Measurements from ENCODE around the gene C5. TPM values are rescaled to one million over a fixed set of nuclear protein-coding genes. Genes with fewer than 3 reads are reported as not detected.

Gene C5
- total RNA-seq, 4 donors from 2014 or later, result 0.20 to 3.4 (median 1.9) TPM

DNA sequence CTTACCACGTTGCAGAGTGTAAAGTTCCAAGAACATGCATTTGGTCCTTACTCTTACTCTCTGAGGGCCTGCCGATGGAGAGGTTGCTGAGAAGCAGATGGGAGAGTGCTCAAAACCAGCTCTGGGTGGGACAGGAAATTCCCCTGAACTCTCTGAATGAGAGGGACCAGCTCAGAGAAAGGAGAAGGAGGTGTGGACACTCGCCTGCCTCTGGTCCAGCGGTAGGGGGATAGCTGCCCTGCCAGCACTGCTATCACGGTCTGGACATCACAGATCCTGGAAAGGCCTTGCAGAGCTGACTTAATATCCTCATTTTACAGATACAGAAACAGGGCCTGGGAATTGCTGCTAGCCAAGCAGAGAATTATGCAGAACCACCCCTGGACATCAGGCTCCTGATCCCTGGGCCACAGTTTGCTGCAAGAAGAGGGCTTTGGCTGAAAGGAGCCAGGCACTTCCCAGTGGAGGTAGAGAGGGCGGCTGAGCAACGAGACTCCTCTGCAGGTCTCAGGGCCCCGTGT lies 128.4 kb downstream of the C5 start:
- no peak overlapping the region for H3K4me3 ChIP-seq
- intact Hi-C loops (cut with DNase I; ENCODE audit: low total_unique reads), result no loop called here
- peak overlapping the region; percentile 63 to 75 (median 69) for H3K27ac ChIP-seq
- no peaks in the 10 kb centered on the region for H3K9me3 ChIP-seq
- 47 to 78% methylated on average over 3 to 8 of the region's 8 CpGs for WGBS, 2 donors (ENCODE audit: low coverage in 1 of 2)
- no peaks in the 10 kb centered on the region for H3K27me3 ChIP-seq
- no peaks in the 10 kb centered on the region for H3K36me3 ChIP-seq
- TF ChIP-seq, protein P1, sequence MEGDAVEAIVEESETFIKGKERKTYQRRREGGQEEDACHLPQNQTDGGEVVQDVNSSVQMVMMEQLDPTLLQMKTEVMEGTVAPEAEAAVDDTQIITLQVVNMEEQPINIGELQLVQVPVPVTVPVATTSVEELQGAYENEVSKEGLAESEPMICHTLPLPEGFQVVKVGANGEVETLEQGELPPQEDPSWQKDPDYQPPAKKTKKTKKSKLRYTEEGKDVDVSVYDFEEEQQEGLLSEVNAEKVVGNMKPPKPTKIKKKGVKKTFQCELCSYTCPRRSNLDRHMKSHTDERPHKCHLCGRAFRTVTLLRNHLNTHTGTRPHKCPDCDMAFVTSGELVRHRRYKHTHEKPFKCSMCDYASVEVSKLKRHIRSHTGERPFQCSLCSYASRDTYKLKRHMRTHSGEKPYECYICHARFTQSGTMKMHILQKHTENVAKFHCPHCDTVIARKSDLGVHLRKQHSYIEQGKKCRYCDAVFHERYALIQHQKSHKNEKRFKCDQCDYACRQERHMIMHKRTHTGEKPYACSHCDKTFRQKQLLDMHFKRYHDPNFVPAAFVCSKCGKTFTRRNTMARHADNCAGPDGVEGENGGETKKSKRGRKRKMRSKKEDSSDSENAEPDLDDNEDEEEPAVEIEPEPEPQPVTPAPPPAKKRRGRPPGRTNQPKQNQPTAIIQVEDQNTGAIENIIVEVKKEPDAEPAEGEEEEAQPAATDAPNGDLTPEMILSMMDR (IDR thresholded peaks at IDR 0.05), result no peak
- no peak for TF ChIP-seq POLR2A (IDR thresholded peaks at IDR 0.05)
- TF ChIP-seq EP300 (IDR thresholded peaks at IDR 0.05; ENCODE audit: low read depth), result no peak
- no peak for TF ChIP-seq POLR2AphosphoS5 (IDR thresholded peaks at IDR 0.05)
- in situ Hi-C loops (cut with MboI; ENCODE audit: low pct_ligation_motif_present in 1 of 4, low pct_unique_long_range_greater_than_20kb in 1 of 4, low sequenced_read_pairs in 3 of 4), result no loop called here
- peaks cover 4 to 18% (median 6%) of the 10 kb centered on the region in 4 donors for H3K4me1 ChIP-seq
- DNase-seq, result no peak

- WGBS, 2 donors (ENCODE audit: low coverage in 1 of 2), result 50 to 60% methylated on average over 1 to 3 of the region's 3 CpGs
- DNase-seq, result no peak
- H3K36me3 ChIP-seq, result no peaks in the 10 kb centered on the region
- peaks cover 6 to 25% (median 10%) of the 10 kb centered on the region in 4 donors for H3K4me1 ChIP-seq
- no peaks in the 10 kb centered on the region for H3K27me3 ChIP-seq
- intact Hi-C loops (cut with DNase I; ENCODE audit: low total_unique reads) (no loop called here), in situ Hi-C loops (cut with MboI; ENCODE audit: low pct_ligation_motif_present in 1 of 4, low pct_unique_long_range_greater_than_20kb in 1 of 4, low sequenced_read_pairs in 3 of 4) (no loop called here)
- no peak for TF ChIP-seq POLR2A (IDR thresholded peaks at IDR 0.05)
- no peak for TF ChIP-seq POLR2AphosphoS5 (IDR thresholded peaks at IDR 0.05)
- no peak for TF ChIP-seq EP300 (IDR thresholded peaks at IDR 0.05; ENCODE audit: low read depth)
- TF ChIP-seq, protein P1 (IDR thresholded peaks at IDR 0.05), result no peak
- H3K27ac ChIP-seq, result peak overlapping the region; percentile 63 to 75 (median 69)
- no peak overlapping the region for H3K4me3 ChIP-seq
- H3K9me3 ChIP-seq, result no peaks in the 10 kb centered on the region
These were observed 129.3 kb downstream of the C5 start for GRCh38 chr9:120920806-120921178.

DNA sequence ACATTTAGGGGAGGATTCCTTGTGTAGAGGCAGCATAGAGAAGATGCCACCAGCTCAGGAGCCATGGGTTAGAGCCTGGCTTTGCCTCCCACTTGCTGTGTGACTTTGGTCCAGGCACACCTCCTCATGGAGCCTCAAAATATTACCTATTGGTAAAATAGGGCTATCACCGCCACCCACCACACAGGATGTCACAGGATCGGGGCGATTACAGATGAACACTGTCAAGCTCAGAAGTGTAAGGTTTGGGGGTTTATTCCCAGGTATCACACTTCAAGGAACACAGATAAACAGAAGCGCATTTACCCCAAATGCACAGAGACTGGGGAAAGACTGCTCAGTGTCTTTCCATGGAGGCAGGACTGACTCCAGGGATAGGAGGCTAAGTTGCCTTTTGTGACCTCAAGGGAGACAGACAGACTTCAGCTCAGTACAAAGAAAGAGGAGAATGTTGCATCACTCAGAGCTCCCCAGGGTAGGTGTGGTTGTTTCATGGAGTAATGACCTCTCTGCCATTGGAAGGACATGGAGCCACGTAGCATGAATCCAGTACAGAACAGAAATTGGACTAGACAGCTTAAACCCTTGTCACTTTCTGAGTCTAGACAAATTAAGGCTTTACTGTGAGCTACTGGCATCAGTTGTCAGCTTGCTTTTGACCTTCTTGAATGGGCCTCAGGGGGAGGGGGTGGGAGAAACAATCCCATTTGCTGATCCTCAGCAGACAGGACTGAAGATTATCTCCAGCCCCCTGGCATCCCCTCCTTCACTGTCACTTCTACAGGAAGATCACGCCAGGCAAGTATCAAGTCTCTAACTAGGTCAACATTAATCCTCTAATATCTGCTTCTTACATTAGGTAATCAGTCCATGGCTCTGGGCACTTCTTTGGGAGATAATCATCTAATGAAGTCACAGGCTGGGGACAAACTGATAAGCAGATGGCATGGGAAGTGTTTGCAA lies 130.0 kb downstream of the C5 start:
- TF ChIP-seq POLR2AphosphoS5 (IDR thresholded peaks at IDR 0.05) (no peak), EP300 (IDR thresholded peaks at IDR 0.05; ENCODE audit: low read depth) (no peak), POLR2A (IDR thresholded peaks at IDR 0.05) (no peak)
- TF ChIP-seq, protein P1 (IDR thresholded peaks at IDR 0.05), result no peak

More for the DNA sequence above, 130.0 kb downstream of the C5 start:
- intact Hi-C loops (cut with DNase I; ENCODE audit: low total_unique reads) (no loop called here), in situ Hi-C loops (cut with MboI; ENCODE audit: low pct_ligation_motif_present in 1 of 4, low pct_unique_long_range_greater_than_20kb in 1 of 4, low sequenced_read_pairs in 3 of 4) (no loop called here)
- peak overlapping the region; percentile 63 to 75 (median 69) for H3K27ac ChIP-seq
- WGBS, 2 donors (ENCODE audit: low coverage in 1 of 2), result 84 to 90% methylated on average over 2 to 6 of the region's 6 CpGs
- H3K4me3 ChIP-seq, result no peak overlapping the region
- no peaks in the 10 kb centered on the region for H3K36me3 ChIP-seq
- H3K9me3 ChIP-seq, result no peaks in the 10 kb centered on the region
- H3K4me1 ChIP-seq, result peaks cover 6 to 25% (median 10%) of the 10 kb centered on the region in 4 donors
- DNase-seq, result no peak
- no peaks in the 10 kb centered on the region for H3K27me3 ChIP-seq

Measured in transverse colon (tissue), 4 donors.